HepG2 (cell line): ENCODE results near the gene CDX1. TPM values are rescaled to one million over a fixed set of nuclear protein-coding genes. Genes with fewer than 3 reads are reported as not detected.

Experiments used
- ATAC-seq: fragments of 200-7000 bp; cut with Tn5 transposase; 3 replicates; pipeline ENCODE4 v1.9.1; 2020; ENCODE audit warnings: mild to moderate bottlenecking, moderate library complexity
- BruUV-seq: library from RNA; stranded (reverse); fragments of 400-500 nt; replicated peaks from 2 replicates; lab custom pipeline; 2021; lab: Mats Ljungman, UMichigan
- CTCF ChIA-PET: fragments of 300-600 bp; formaldehyde crosslinking; extraction: SDS; loops from one replicate; lab custom pipeline; 2021; ENCODE audit warnings: low total read pairs, inconsistent platforms, low intra/inter-chr PET ratio; lab: Yijun Ruan, JAX
- POLR2A ChIA-PET: fragments of 350-600 bp; sonication (Branson Sonifier 250); formaldehyde crosslinking; loops from one replicate; lab custom pipeline; 2020; ENCODE audit warnings: antibody characterized with exemption, inconsistent platforms; lab: Yijun Ruan, JAX
- DNase-seq: peaks from one replicate; pipeline ENCODE4 v3.0.0-alpha.2; 2015; ENCODE audit warnings: low spot score
- FAIRE-seq: peaks from 3 replicates; lab custom pipeline; 2011; peaks lifted over from hg19 to GRCh38; lab: Jason Lieb, UNC
- H2AFZ ChIP-seq: one replicate; pipeline ENCODE4 v1.6.1; 2011; ENCODE audit warnings: low read length, inconsistent platforms
- H3K27ac ChIP-seq: fragments of 300-600 bp; 3 replicates; pipeline ENCODE4 v1.8.0; 2011; ENCODE audit warnings: mixed run types, mild to moderate bottlenecking, mixed read lengths, low read length, inconsistent platforms; ENCODE audit not compliant: insufficient read depth; ENCODE audit errors: extremely low read length
- H3K27me3 ChIP-seq, 2 experiments: fragments of 200-600 bp in 1 of 2; 2 replicates in 1 of 2; 3 replicates in 1 of 2; pipeline versions ENCODE4 v1.6.0 to v1.8.0; 2011; ENCODE audit warnings: low read length in 2 of 2, mild to moderate bottlenecking in 2 of 2, moderate library complexity in 2 of 2, inconsistent platforms in 1 of 2; ENCODE audit not compliant: insufficient read depth in 2 of 2, control insufficient read depth in 1 of 2
- H3K36me3 ChIP-seq, 2 experiments: fragments of 200-600 bp in 1 of 2; replicated peaks in 1 of 2; 2 replicates in 1 of 2; 3 replicates in 1 of 2; pipeline versions ENCODE4 v1.5.1 to v1.8.0; 2011; ENCODE audit warnings: low read length in 2 of 2, inconsistent platforms in 1 of 2; ENCODE audit not compliant: insufficient read depth in 2 of 2, control insufficient read depth in 1 of 2
- H3K4me1 ChIP-seq: 2 replicates; pipeline ENCODE4 v1.5.1; 2012; ENCODE audit warnings: low read length, inconsistent platforms; ENCODE audit not compliant: insufficient read depth
- H3K4me2 ChIP-seq: 2 replicates; pipeline ENCODE4 v1.6.0; 2011; ENCODE audit warnings: low read depth, low read length, inconsistent platforms
- H3K4me3 ChIP-seq, 3 experiments: fragments of 200-600 bp in 1 of 3; sonication (generic), shearing (Covaris generic) in 1 of 3; replicated peaks in 1 of 3; 2 replicates each; pipeline ENCODE4 v1.5.1; 2011 to 2016; ENCODE audit warnings: low read length in 3 of 3, inconsistent platforms in 2 of 3, low read depth in 2 of 3, mild to moderate bottlenecking in 2 of 3, control low read depth in 1 of 3, mixed read lengths in 1 of 3; ENCODE audit not compliant: insufficient read depth in 1 of 3
- H3K79me2 ChIP-seq: one replicate; pipeline ENCODE4 v1.6.1; 2011; ENCODE audit warnings: low read length, inconsistent platforms; ENCODE audit not compliant: insufficient read depth
- H3K9ac ChIP-seq: 2 replicates; pipeline ENCODE4 v1.6.0; 2011; ENCODE audit warnings: mild to moderate bottlenecking, low read depth, low read length, inconsistent platforms; ENCODE audit not compliant: insufficient read depth
- H3K9me3 ChIP-seq: 2 replicates; pipeline ENCODE4 v1.5.1; 2012; ENCODE audit warnings: mild to moderate bottlenecking, low read length
- H4K20me1 ChIP-seq: 2 replicates; pipeline ENCODE4 v1.6.0; 2011; ENCODE audit warnings: inconsistent platforms, mild to moderate bottlenecking, low read length, moderate library complexity; ENCODE audit not compliant: insufficient read depth
- AGO1 ChIP-seq: fragments of 200-400 bp; formaldehyde crosslinking; IDR thresholded peaks from 2 replicates; pipeline ENCODE4 v1.6.1; 2017; ENCODE audit warnings: mild to moderate bottlenecking, low read depth, low read length, moderate library complexity; ENCODE audit not compliant: poor library complexity, severe bottlenecking
- FOXM1 ChIP-seq: sonication (generic); formaldehyde crosslinking; IDR thresholded peaks from 2 replicates; pipeline ENCODE4 v1.5.0; 2020; ENCODE audit warnings: missing genetic modification reagents
- IKZF1 ChIP-seq: fragments of 450-650 bp; IDR thresholded peaks from 2 replicates; pipeline ENCODE4 v1.7.1; 2016
- IRX3 ChIP-seq: sonication (generic); formaldehyde crosslinking; IDR thresholded peaks from 2 replicates; pipeline ENCODE4 v1.8.1; 2023; ENCODE audit warnings: mild to moderate bottlenecking, low read depth, missing genetic modification reagents, borderline replicate concordance
- MBNL3 ChIP-seq: fragments of 250-450 bp; sonication (Bioruptor Pico); conservative IDR thresholded peaks from 2 replicates; pipeline ENCODE4 v1.8.0; 2022; ENCODE audit warnings: mild to moderate bottlenecking, inconsistent platforms
- PCBP2 ChIP-seq: fragments of 200-400 bp; formaldehyde crosslinking; optimal IDR thresholded peaks from 2 replicates; pipeline ENCODE3; 2018; ENCODE audit warnings: low read length, low read depth; ENCODE audit not compliant: poor library complexity, severe bottlenecking
- STAG1 ChIP-seq: sonication (generic); formaldehyde crosslinking; IDR thresholded peaks from 2 replicates; pipeline ENCODE4 v1.4.0; 2020; ENCODE audit warnings: missing genetic modification reagents
- U2AF1 ChIP-seq: fragments of 200-400 bp; formaldehyde crosslinking; optimal IDR thresholded peaks from 2 replicates; pipeline ENCODE3; 2017; ENCODE audit warnings: mild to moderate bottlenecking, low read depth, low read length
- YEATS2 ChIP-seq: sonication (generic); formaldehyde crosslinking; IDR thresholded peaks from 2 replicates; pipeline ENCODE4 v1.4.0; 2020; ENCODE audit warnings: missing genetic modification reagents, borderline replicate concordance
- ZFP36 ChIP-seq: fragments of 150-350 bp; IDR thresholded peaks from 2 replicates; pipeline ENCODE4 v1.6.1; 2018; ENCODE audit warnings: borderline replicate concordance, low read length, low read depth; ENCODE audit not compliant: partially characterized antibody
- ZNF432 ChIP-seq: sonication (generic); formaldehyde crosslinking; IDR thresholded peaks from 2 replicates; pipeline ENCODE4 v1.5.0; 2020; ENCODE audit warnings: missing genetic modification reagents, mild to moderate bottlenecking, borderline replicate concordance
- ZNF546 ChIP-seq: sonication (generic); formaldehyde crosslinking; conservative IDR thresholded peaks from 2 replicates; pipeline ENCODE4 v1.8.1; 2023; ENCODE audit warnings: mild to moderate bottlenecking, missing genetic modification reagents
- ZNF737 ChIP-seq: sonication (generic); formaldehyde crosslinking; IDR thresholded peaks from 2 replicates; pipeline ENCODE4 v1.5.0; 2020; ENCODE audit warnings: missing genetic modification reagents, mild to moderate bottlenecking, borderline replicate concordance
- ZNF775 ChIP-seq: sonication (generic); formaldehyde crosslinking; IDR thresholded peaks from 2 replicates; pipeline ENCODE4 v1.4.0; 2020; ENCODE audit warnings: missing genetic modification reagents, mild to moderate bottlenecking, moderate library complexity, borderline replicate concordance
- WGBS: methylation state at CpG from one replicate; pipeline ENCODE4 v1.1.6; 2017; ENCODE audit warnings: low lambda C conversion rate; 5-methylcytosine and 5-hydroxymethylcytosine counted together
- in situ Hi-C: cut with HindIII; loops from 2 replicates; pipeline ENCODE4 v1.10.0; 2017; ENCODE audit warnings: low pct_unique_long_range_greater_than_20kb; ENCODE audit not compliant: extremely low pct_ligation_motif_present
- intact Hi-C: fragments of 100-400 bp; cut with micrococcal nuclease; formaldehyde crosslinking; loops from one replicate; pipeline ENCODE4 v1.10.0; 2022; ENCODE audit not compliant: unreplicated experiment
- polyA plus RNA-seq, 8 experiments: library from polyadenylated mRNA; depleted of rRNA in 3 of 8; stranded (reverse) in 7 of 8; unstranded in 1 of 8; fragments of >200 nt; fragmentation: Illumina TruSeq in 4 of 8; extraction: Trizol in 4 of 8; gene quantifications; 2 replicates each; pipeline versions ENCODE4 v1.2.1 to v1.2.3, GENCODE V29; 2011 to 2016; ENCODE audit warnings: low read depth in 4 of 8, missing spikeins in 1 of 8, mixed read lengths in 1 of 8; ENCODE audit not compliant: insufficient read depth in 1 of 8
- total RNA-seq, 5 experiments: library from RNA; depleted of rRNA; stranded (reverse); fragments of >200 nt; fragmentation: Illumina TruSeq; extraction: Trizol; gene quantifications; 2 replicates each; pipeline ENCODE4 v1.2.3, GENCODE V29; 2016; ENCODE audit warnings: low read depth in 1 of 5
- TF ChIP-seq, protein P1 (sequence below): fragments of 450-650 bp; IDR thresholded peaks from 2 replicates; pipeline ENCODE4 v1.6.1; 2017; ENCODE audit warnings: mild to moderate bottlenecking
- TF ChIP-seq, protein P2 (sequence below): sonication (generic); formaldehyde crosslinking; IDR thresholded peaks from 2 replicates; pipeline ENCODE4 v1.4.0; 2020; ENCODE audit warnings: missing genetic modification reagents, low read depth, mild to moderate bottlenecking, borderline replicate concordance
- TF ChIP-seq, protein P3 (sequence below): sonication (generic); IDR thresholded peaks from 2 replicates; pipeline ENCODE4 v1.6.1; 2016; ENCODE audit warnings: low read depth, borderline replicate concordance

CDX1 gene
- total and polyA plus RNA-seq, 2 of the 13 experiments (the other 11 are each of a cell fraction or from before 2014, with no cell fraction given), result not detected

DNA sequence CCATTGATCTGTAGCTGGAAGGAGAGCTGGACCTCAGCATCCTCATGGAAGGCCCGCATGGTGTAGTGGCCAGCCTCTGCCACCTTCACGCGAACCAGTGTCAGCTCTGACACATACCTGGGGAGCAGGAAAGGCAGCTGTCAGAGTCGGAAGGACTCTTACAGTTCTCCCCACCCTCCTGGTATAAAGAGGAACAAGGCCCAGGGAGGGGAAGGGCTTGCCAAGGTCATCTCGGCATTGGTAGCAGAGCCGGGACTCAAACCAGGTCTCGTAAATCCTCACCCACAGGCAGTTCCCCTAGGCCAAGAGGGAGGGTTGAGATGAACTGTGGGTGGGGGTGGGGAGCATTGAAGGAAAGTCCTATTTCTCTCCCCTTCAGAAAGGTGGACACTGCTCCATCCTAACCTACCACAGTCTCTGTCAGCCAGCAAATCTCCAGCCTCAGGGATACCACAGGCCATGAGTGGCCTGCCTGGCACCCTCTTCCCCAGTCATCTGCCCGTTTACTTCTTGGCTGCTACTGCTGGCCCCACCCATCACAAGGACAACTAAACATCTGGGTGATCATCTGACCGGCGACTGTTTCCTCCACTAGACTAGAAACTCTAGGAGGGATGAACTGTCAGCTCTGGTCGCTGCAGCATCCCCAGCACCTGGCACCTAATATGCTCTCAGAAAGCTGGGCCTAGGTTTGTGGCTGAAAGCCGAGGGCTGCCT is 34.4 kb upstream of the CDX1 start (continued):
- no peak for TF ChIP-seq U2AF1
- TF ChIP-seq, protein P1, sequence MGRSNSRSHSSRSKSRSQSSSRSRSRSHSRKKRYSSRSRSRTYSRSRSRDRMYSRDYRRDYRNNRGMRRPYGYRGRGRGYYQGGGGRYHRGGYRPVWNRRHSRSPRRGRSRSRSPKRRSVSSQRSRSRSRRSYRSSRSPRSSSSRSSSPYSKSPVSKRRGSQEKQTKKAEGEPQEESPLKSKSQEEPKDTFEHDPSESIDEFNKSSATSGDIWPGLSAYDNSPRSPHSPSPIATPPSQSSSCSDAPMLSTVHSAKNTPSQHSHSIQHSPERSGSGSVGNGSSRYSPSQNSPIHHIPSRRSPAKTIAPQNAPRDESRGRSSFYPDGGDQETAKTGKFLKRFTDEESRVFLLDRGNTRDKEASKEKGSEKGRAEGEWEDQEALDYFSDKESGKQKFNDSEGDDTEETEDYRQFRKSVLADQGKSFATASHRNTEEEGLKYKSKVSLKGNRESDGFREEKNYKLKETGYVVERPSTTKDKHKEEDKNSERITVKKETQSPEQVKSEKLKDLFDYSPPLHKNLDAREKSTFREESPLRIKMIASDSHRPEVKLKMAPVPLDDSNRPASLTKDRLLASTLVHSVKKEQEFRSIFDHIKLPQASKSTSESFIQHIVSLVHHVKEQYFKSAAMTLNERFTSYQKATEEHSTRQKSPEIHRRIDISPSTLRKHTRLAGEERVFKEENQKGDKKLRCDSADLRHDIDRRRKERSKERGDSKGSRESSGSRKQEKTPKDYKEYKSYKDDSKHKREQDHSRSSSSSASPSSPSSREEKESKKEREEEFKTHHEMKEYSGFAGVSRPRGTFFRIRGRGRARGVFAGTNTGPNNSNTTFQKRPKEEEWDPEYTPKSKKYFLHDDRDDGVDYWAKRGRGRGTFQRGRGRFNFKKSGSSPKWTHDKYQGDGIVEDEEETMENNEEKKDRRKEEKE, result no peak
- TF ChIP-seq IKZF1, result no peak
- TF ChIP-seq ZNF432 (CRISPR knock-in tag), result no peak
- TF ChIP-seq, protein P2, sequence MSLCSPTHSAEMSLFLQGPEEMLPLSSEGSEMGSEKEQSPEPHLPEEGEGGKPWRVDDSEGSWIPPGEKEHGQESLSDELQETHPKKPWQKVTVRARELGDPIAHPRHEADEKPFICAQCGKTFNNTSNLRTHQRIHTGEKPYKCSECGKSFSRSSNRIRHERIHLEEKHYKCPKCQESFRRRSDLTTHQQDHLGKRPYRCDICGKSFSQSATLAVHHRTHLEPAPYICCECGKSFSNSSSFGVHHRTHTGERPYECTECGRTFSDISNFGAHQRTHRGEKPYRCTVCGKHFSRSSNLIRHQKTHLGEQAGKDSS (CRISPR knock-in tag), result no peak
- no peak for TF ChIP-seq FOXM1 (CRISPR knock-in tag)
- no peak for TF ChIP-seq YEATS2
- TF ChIP-seq STAG1 (CRISPR knock-in tag), result no peak
- TF ChIP-seq ZNF546, result no peak

DNA sequence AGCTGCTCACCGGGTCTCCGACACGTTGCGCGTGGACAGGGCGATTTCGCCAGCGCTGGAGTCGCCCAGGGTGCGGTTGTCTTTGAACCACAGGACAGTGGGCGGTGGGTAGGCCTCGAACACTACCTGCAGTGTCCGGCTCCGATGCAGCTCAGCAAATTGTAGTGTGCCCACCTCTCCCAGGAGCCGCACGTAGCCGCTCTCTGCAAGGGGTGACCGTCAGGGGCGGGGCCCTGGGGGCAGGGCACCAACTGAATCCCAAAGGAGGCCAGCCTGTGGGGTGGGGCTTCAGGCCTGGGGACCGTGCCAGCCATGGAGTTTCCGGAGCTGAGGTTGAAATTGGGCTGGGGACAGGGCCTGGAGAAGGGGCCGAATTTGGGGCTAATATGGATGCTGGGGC is 33.8 kb upstream of the CDX1 start:
- H2AFZ ChIP-seq, result no peak overlapping the region
- no peak overlapping the region for H3K27ac ChIP-seq
- H3K9me3 ChIP-seq, result no peaks in the 10 kb centered on the region
- BruUV-seq, result no TSS peak
- ATAC-seq (no peak), DNase-seq (no peak), FAIRE-seq (no peak)
- H3K27me3 ChIP-seq, result no peaks in the 10 kb centered on the region
- H3K9ac ChIP-seq, result no peak overlapping the region
- H3K36me3 ChIP-seq, result no peaks in the 10 kb centered on the region; a peak in 1 of 5 replicates
- 96% methylated on average over 14 of the region's 22 CpGs for WGBS
- no peak overlapping the region for H3K4me2 ChIP-seq
- H3K4me1 ChIP-seq, result peaks cover 71% of the 10 kb centered on the region
- H3K79me2 ChIP-seq, result no peaks in the 10 kb centered on the region
- POLR2A ChIA-PET, result interaction anchor here (1.2 kb wide), 1 partner anchor 11 kb away, joined by 3 read pairs; no protein-coding TSS in a partner anchor
- H3K4me3 ChIP-seq, result no peak overlapping the region
- CTCF ChIA-PET, result interaction anchor here (1.6 kb wide), 1 partner anchor 43 kb away, joined by 5 read pairs; no protein-coding TSS in a partner anchor
- in situ Hi-C loops, result no loop called here
- H4K20me1 ChIP-seq, result no peaks in the 10 kb centered on the region
- intact Hi-C loops, result no loop called here
- no peak for TF ChIP-seq AGO1
- no peak for TF ChIP-seq ZNF775 (CRISPR knock-in tag)
- TF ChIP-seq, protein P3, sequence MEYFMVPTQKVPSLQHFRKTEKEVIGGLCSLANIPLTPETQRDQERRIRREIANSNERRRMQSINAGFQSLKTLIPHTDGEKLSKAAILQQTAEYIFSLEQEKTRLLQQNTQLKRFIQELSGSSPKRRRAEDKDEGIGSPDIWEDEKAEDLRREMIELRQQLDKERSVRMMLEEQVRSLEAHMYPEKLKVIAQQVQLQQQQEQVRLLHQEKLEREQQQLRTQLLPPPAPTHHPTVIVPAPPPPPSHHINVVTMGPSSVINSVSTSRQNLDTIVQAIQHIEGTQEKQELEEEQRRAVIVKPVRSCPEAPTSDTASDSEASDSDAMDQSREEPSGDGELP, result no peak
- TF ChIP-seq ZFP36, result no peak
- TF ChIP-seq MBNL3 (CRISPR knock-in tag), result no peak
- TF ChIP-seq IRX3 (CRISPR knock-in tag), result no peak
- no peak for TF ChIP-seq PCBP2
- TF ChIP-seq ZNF737, result no peak
